Thyroid gland (tissue), 4 donors: ENCODE results near the gene LIN28B.

Source experiments
- POLR2A ChIP-seq, 2 donors: fragments of 450-650 bp; IDR thresholded peaks; one replicate each; pipeline ENCODE4 v1.6.1; 2017; ENCODE audit warnings: antibody characterized with exemption in 2 of 2, mild to moderate bottlenecking in 2 of 2, moderate library complexity in 1 of 2
- TF ChIP-seq, protein P1 (sequence below), 6 experiments: fragments of 200-600 bp in 3 of 6; fragments of 450-650 bp in 3 of 6; sonication (generic) in 3 of 6; IDR thresholded peaks; one replicate each; pipeline ENCODE4 v1.5.1; 2016 to 2019; ENCODE audit warnings: antibody characterized with exemption in 6 of 6, mild to moderate bottlenecking in 2 of 6, inconsistent platforms in 1 of 6, moderate library complexity in 1 of 6

DNA sequence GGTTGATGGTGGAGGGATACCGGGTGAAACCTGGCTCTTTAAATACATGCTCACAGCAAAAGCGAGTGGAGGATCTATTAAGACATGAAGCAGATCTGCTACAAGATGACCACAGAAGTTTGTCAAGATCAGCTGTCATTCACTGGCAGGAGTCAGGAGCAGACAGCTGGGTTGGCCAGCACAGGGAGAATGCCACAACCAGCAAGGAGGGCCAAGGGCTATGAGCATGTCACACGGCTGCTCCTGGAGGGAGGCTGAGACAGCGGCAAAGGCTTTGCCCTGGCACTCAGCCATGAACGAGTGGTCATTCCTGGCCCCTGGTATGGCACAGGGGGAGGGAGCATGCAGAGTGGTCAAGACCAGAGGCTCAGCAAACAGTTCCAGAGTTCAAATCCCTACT, 145.3 kb downstream of the LIN28B start:
- TF ChIP-seq POLR2A (IDR thresholded peaks at IDR 0.05), result no peak
- TF ChIP-seq, protein P1, sequence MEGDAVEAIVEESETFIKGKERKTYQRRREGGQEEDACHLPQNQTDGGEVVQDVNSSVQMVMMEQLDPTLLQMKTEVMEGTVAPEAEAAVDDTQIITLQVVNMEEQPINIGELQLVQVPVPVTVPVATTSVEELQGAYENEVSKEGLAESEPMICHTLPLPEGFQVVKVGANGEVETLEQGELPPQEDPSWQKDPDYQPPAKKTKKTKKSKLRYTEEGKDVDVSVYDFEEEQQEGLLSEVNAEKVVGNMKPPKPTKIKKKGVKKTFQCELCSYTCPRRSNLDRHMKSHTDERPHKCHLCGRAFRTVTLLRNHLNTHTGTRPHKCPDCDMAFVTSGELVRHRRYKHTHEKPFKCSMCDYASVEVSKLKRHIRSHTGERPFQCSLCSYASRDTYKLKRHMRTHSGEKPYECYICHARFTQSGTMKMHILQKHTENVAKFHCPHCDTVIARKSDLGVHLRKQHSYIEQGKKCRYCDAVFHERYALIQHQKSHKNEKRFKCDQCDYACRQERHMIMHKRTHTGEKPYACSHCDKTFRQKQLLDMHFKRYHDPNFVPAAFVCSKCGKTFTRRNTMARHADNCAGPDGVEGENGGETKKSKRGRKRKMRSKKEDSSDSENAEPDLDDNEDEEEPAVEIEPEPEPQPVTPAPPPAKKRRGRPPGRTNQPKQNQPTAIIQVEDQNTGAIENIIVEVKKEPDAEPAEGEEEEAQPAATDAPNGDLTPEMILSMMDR (IDR thresholded peaks at IDR 0.05), result no peak
